GM21367 (cell line): ENCODE data around the gene XXYLT1.

Experiments used
- ATAC-seq: cut with Tn5 transposase; IDR thresholded peaks from one replicate; pipeline ENCODE4 v1.9.1; 2021; ENCODE audit not compliant: unreplicated experiment

XXYLT1 gene

DNA sequence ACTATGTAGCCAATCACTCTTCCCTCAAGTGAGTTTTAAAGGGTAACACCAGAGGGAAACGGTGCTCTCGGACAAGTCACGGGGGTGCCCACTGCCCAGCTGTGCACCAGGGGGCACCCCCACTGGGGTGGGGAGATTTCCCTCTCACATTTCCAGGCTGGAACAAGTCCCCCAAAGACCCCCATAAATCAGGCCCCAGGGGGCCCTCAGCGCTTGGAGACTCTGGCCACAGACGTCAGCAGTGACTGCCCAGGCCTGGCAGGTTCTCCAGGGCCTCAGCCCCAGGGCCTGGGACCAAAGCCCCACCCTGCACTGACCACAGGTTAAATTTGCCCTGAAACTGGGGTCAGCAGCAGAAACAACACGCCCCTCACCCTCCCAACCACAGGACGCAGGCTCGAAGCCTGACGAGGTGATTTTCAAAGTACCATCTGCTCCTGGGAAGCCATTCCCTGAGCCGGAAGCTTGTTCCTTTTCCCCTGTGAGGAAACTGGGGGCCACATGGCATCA, 17.0 kb downstream of the XXYLT1 start:
- no peak for ATAC-seq

DNA sequence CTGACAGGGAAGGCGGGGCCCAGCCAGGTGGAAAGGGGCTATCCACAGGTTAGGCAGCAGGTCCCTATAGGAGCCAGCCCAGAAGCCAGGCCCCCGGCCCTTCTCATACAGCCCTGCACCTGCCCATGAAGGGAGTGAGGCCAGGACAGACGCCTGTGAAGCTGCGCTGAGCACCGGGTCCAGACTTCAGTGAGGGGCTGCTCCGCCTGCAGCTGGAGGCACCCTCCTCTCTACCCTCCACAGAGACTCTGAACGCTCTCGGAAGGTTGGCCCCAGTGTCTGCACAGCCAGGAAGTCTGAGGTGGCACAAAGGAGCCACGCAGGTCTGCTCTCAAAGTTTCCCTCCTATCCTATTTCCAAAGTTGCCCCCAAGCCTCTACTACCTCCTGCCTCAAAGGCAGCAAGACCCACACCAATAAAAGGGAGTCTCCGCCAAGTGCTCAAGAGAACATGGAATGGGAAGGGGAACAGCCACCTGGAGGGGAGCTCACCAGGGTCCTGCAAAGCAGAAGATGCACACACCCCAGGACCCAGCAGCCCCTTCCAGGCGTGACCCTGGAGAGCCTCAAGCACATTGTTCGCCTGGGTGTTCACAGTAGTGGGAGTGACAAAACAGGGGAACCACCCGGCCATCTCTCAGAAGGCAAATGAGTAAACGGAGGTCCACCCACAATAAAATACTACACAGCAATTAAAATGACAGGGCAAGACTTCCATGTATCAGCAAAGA, 19.5 kb downstream of the XXYLT1 start:
- ATAC-seq, result no peak

DNA sequence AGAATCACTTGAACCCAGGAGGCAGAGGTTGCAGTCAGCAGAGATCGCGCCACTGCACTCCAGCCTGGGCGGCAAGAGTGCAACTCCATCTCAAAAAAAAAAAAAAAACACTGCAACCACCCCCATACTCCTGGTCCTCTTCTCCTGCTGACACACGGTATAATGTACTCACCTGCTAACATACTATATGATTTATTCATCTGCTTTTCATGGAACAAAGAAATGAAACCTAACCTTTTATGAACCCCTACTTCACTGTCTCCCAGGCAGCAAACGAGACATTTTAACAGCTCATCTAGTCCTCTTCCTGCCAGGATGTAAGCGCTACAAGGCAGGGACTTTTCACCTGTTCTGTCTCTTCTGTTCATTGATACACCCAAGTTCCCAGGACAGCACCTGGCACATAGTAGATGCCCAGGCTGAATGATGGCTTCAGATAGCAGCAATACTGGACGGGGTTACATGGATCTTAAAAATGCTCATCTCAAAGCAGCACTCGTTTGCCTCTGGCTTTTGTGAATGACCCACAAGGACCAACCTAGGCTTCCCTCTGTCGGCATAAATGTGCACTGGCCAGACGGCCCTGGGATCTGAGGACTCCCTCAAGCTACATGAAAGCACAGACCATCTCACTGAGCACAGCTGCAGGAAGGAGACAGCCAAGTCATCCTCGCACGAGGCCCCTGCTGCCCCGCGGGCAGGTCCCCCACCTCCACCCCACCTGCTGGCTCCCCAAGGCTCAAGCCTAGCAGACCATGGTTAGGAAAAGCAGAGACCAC, 20.3 kb downstream of the XXYLT1 start:
- no peak for ATAC-seq

DNA sequence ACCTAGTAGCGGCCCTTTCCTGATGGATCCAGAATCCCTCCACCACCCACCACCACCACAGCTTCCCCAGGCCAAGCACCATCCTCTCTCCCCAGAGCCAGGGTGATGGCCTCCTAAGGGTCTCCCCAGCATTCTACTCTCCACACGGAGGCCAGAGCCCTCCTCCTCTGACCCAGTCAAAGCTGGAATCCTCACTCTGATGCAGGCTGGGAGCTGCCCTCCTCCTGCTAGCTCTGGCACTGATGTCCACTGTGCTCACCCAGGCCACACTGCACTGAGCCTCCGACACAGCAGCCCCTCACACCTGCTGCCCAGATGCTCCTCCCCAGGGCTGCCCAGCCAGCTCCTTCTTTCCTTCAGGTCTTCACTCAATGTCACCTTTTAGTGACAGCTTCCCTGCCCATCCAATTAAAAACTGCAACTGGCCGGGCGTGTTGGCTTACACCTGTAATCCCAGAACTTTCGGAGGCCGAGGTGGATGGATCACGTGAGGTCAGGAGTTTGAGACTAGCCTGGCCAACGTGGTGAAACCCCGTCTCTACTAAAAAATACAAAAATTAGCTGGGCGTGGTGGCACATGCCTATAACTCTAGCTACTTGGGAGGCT, 21.0 kb downstream of the XXYLT1 start:
- ATAC-seq, result no peak

DNA sequence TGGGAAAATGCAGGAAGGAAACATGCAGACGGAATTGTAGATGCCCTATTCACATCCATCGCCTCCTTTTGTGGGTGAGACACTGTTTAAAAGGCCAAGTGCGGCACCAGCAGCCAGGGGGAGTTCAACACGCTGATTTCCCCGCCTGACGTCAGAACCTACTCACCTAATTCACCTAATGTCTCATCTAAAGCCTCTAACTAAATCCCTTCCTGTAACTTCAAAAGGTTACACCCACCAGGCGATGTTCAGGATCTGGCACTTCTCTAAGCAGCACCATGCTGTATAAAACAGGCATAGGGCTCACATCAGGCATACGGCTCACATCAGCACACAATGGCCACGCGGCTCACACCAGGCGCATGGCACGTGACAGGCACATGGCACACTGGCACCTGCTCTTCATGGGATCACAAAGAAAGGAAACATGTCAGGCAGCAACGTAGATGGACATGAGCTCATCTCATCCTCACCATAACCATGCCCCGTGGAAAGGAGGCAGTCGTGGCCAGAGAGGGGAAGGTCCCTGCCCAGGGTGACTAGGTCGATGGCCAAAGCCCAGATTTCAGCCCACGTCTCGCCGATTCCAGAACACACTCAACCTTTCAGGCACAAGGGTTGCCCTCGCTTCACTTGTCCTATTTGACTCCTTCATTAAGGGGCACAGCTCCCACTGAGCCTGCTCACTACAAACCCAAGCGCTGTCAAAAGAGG, 21.7 kb downstream of the XXYLT1 start:
- no peak for ATAC-seq

DNA sequence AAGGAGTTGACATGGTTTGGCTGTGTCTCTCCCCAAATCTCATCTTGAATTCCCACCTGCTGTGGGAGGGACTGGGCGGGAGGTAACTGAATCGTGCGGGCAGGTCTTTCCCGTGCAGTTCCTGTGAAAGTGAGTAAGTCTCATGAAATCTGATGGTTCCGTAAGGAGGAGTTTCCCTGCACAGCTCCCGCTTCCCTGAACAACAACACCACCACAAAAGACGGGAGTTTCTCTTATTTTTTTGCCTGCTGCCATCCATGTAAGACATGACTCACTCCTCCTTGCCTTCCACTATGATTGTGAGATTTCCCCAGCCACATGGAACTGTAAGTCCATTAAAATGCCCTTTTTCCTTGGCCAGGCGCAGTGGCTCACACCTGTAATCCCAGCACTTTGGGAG, 22.7 kb downstream of the XXYLT1 start:
- ATAC-seq, result no peak

DNA sequence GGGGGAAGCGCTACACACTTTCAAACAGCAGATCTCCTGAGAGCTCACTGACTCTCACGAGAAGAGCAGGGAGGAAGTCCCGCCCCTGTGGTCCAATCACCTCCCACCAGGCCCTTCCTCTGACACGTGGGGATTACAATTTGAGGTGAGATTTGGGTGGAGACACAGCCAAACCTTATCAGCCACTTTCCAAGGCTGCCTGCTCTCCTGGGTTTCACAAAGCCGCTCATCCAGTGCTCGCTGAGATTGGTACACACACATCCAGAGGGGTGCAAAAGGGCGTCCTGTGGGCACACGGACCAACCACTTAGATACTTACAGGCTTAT, 23.1 kb downstream of the XXYLT1 start:
- no peak for ATAC-seq

DNA sequence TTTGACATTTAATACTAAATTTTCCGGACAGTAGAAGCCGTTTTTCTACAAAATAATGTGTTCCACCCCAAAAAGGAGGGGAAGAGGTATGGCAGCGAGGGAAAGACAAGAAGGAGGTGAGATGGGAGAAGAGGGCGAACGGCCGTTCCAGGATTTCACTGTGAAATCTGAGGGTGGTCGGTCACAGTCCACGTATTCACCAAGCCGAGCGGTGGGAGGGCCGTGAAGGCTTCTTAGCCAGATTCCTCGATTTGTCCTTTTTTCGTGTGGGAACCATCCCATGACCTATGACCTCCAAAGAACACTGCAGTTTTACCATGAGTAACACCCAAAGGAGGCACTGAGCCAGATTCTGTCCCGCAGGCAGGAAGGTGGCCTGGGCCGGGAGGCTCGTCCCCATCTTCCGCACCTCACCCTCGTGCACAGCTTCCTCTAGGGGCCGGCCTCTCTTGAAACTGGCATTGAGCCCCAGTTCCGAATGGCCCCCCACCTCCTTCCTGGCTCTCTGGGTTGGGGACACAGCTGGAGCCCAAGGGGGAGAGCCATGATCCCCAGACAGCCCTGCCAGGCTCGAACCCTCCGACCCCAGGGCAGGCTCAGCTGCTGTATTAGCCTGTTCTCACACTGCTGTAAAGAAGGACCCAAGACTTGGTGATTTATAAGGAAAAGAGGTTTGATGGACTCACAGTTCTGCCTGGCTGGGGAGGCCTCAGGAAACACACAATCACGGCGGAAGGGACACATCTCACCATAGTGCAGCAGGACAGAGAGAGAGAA, 23.7 kb downstream of the XXYLT1 start:
- no peak for ATAC-seq

DNA sequence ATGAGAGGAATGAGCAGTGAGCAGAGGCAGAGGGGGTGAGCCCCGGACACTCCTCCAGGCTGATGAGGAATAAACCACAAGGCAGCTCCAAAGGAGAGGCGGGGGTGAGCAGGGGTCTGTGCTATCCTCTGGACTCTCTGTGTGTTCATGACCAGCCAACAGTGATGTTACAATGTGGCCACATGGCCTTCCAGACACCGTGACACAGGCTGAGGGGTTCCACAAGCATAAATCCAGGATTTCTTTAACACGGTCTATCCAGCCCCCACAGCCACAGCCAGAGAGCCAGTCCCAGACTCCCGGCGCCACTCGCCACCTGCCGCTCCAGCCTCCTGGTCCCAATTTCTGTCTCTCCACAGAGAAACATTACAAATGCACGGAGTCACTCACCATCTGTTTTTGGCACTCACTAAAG, 24.4 kb downstream of the XXYLT1 start:
- ATAC-seq, result no peak

DNA sequence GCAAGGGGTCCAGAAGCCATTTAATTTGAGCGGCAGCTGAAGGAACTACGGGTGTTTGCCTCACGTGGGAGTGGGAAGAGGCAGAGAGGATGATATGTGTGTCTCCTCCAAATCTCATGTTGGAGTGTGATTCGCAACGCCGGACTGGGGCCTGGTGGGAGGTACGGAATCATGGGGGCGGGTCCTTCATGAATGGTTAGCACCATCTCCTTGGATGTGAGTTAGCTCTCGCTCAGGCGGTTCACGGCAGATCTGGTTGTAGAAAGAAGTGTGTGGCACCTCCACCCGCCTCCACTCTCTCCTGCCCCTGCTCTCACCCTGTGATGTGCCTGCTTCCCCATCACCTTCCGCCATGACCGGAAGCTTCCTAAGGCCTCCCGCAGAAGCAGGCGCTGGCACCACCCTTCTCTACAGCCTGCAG, 25.4 kb downstream of the XXYLT1 start:
- ATAC-seq, result no peak

DNA sequence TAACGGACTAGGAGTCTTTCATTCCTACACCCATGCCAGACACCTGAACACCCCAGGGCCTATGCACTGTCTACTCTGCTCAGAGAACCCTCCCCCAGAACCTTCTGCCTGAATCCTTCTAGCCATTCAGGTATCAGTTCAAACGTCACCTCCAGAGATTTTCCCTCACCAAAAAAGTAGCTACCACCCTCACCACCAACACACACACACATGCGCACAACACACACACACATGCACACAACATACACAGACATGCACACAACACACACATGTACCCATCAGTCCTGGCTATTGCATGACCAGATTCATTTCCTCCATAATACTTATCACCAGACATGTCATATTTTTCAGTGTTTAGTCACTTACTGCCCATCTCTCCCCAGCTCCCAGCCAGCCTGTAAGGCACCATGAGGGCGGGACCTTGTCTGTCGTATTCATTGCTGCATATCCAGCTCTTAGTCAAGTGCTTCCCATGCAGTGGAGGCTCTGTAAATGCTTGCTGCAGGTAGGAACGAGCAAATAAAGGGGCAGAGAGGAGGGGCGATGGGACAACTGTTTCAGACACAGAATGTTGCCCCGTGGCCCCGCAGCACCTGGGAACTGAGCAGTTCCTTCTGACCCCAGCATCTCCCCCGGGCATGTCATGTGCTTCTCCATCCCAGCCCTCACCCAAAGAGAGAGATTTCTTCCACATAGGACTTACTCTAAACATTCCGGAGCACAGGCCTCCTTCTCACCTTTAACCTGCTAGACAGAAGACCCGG, 29.2 kb downstream of the XXYLT1 start:
- ATAC-seq, result no peak

DNA sequence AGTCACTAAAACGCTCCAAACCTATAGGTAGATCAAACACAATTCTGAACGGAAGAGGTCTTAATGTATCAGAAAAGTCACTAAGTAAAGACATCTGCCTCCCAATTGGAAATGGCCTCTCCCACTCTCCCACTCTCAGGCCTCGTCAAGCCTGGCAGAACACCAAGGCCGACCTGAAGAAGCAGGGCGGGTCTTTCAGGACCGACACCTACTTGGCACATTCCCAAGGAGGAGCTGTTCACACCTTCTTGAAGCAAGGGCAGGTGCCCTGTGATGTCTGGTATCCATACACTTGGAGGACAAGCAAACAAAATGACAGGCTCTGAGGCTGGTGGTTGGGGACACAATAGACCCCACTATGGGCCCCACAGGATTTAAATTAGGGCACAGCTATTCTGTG, 30.0 kb downstream of the XXYLT1 start:
- ATAC-seq, result no peak

DNA sequence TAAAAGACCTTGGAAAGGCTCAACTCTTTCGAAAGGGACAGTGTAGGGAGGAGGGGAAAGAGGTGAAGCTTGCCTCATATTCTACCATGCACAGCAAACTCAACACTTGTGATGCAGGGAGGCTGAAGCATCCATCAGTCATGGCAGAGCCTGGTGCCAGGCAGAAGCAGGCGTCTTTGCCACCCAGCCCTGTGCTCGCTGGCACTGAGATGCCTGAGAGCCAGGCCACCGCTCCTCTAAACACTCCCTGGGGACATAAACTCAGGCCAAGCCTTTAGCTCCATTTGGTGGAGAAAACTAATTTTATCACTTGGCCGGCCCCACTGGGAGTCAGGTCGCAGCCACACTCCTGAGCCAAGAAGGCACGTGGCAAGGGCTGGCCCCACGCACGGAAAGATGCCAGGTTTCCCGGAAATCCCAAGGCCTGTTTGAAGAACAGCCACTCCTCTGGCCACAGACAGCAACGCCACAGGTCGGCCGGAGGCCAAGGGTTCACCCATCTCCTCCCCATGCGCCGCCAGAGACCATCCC, 30.7 kb downstream of the XXYLT1 start:
- no peak for ATAC-seq

DNA sequence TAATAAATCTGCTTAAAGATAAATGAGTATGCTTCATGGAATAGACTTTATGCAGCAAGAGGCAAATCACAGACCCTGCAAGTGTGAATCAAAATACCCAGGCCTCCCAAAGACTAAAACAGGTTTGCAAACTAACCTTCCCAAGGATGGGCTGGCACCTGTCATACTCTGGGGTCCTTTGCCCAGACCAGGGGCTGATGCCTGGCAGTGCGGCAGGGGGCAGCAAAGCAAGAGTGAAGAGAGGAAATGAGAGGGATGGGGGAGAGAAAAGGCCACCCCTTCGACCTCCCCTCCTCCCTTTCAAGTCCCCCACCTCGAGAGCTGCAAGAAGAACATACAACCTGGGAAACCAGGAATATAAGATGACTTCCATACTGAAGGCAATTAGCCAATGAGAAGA, 31.8 kb downstream of the XXYLT1 start:
- ATAC-seq, result no peak

DNA sequence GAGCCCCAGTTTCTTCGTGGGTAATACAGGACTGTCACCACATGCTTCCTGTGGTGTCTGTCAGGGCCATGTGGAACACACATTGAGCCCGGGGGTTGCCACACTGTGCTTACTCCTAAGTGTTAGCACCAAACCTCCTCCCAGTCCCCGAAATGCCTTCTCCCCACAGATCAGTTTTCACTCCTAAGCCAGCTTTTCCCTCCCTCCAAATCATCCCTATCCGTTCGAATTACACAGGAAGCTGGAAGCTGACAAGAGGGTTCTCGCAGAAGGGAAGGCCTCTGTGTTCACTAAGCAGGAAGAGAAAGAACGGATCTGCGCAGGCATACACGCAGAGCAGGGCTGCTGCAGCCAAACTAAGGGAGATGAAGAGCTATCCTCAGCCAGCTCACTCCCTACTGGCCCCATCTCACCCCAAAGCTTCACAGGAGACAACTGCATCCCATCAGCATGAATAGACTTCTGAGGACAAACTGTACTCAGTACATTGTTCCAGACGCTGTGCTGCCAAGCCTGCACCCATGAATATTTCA, 32.3 kb downstream of the XXYLT1 start:
- ATAC-seq, result no peak

DNA sequence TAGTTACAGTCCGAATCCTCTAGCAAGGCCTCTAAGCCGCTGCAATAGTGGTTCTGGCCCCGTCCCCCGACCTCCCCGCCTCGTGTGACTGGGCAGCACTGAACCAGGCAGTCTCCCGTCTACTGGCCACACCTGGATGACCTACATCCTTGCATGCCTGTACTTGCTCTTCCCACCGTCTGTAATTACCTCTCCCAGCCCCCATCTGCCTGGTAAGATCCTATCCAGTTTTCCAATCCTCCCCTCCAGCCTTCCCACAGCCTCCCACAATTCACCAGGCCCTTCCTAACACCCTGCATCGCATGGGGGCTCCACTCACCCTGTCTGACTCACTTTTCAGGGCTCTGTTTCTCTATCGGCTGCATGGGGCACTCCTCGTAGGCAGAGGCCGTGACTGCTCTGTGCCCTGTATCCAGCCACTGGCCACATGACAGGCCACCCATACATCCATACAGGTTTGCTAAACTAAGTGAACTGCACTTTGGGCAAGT, 32.8 kb downstream of the XXYLT1 start:
- ATAC-seq, result no peak

DNA sequence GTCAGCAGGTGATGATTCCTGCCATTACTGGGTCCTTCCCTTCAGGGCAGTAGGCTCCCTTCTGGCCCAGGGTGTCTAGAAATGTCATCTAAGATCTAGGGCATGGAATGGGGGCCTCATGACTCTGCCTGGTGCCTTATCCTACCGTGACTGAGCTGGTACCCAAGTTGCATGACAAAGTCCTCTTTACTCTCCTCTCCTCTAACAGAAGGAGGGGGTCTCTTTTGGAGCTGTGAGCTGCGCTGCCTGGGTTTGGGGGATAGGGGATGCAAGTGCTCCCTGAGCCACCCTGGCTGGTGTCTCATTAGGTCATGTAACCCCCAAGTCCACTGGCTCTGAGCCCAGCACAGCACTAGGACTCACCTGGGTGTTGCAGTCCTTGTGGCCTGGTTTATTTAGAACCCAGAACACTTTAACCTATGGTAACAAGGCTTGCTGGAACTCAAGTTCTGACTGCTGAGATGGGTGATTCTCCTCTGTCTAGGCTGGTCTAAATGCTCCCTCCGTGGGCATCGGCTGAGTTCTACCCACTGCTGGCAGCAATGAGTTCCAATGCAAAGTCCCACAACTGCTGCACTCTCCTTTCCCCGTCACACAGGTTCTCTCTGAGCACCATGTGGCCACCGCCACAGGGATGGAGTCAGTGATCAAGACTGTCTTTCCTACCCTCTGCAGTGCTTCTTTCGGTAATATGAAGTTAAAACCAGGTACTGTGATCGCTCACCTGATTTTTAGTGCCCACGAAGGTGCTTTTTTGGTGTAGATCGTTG, 34.0 kb downstream of the XXYLT1 start:
- no peak for ATAC-seq

DNA sequence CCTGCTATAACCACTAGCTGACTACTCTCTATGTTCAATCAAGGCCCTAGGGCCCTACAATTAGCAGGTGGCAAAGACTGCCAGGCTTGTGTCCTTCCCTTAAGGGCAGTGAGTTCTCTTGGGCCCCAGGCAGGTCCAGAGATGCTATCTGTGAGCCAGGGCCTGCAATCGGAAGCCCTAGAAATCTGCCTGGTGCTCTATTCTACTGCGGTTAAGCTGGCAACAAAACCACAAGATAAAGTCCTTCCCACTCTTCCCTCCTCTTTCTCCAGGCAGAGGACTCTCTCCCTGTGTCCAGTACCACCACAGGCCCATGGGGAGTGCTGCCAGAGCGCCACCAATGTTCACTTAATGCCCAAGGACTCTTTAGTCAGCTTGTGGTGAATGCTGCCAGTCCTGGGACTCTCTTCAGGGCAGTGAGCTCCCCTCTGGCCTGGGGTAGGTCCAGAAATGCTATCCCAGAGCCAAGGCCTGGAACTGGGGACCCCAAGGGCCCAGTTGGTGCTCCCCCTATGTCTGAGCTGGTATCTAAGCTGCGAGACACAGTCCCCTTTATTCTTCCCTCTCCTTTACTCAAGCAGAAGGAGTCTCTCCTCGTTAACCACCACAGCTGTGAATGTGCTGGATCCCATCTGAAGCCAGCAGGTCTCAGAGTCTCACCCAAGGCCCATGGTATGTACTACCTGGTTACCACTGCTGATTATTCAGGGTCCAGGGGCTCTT, 34.7 kb downstream of the XXYLT1 start:
- no peak for ATAC-seq
